GM21360 (cell line): Measurements from ENCODE around the gene DDX3X.
"Not testable (repeated sequence)": the region's sequence is repeated elsewhere in the genome, so short reads cannot be mapped to it uniquely, and the experiment has no call there.

Experiments
- ATAC-seq: cut with Tn5 transposase; IDR thresholded peaks from one replicate; pipeline ENCODE4 v1.9.1; 2021; ENCODE audit warnings: mild to moderate bottlenecking, moderate library complexity; ENCODE audit not compliant: unreplicated experiment

The DDX3X gene

DNA sequence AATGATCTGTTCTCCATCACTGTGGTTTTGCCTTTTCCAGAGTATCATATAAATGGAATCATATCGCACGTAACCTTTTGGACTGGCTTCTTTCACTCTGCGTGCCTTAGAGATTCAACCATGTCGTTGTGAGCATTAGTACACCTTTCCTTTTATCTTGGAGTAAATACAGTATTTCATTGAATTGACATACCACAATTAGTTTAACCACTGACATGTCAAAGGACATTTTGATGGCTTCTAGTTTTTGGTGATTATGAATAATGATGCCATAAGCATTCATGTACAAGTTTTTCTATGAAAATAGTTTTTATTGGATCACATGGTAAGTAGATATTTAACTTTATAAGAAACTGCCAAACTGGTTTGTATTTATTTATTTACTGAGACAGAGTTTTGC, 35.2 kb downstream of the DDX3X start:
- ATAC-seq, result no peak

DNA sequence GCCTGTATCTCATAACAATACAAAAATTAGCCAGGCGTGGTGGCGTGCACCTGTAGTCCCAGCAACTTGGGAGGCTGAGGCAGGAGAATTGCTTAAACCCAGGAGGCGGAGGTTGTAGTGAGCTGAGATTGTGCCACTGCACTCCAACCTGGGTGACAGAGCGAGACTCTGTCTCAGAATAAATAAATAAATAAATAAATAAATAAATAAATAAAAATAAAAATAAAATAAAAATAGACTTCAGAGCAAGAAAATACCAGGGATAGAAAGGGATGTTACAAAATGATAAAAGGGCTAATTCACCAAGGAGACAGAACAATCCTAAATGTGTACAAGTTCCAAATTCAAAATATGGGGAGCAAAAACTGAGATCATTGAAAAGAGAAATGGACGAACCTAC, 37.6 kb downstream of the DDX3X start:
- not testable (repeated sequence) for ATAC-seq

DNA sequence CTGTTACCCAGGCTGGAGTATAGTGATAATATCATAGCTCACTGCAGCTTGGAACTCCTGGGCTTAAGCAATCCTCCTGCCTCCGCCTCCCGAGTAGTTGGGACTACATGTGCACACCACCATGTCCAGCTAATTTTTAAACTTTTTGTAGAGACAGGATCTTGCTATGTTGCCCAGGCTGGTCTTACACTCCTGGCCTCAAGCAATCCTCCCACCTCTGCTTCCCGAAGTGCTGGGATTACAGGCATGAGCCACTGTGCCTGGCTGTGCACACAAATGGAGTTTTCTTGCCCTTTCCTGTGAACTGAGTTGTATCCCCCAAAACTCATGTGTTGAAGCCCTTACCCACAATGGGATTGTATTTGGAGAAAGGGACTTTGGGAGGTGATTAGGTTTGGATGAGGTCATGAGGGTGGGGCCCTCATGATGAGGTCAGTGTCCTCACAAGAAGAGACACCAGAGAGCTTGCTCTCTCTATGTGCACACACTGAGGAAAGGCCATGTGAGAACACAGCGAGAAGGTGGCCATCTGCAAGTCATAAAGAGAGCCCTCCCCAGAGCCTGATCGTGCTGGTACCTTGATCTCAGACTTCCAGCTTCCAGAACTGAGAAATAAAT, 40.1 kb downstream of the DDX3X start:
- ATAC-seq, result no peak

DNA sequence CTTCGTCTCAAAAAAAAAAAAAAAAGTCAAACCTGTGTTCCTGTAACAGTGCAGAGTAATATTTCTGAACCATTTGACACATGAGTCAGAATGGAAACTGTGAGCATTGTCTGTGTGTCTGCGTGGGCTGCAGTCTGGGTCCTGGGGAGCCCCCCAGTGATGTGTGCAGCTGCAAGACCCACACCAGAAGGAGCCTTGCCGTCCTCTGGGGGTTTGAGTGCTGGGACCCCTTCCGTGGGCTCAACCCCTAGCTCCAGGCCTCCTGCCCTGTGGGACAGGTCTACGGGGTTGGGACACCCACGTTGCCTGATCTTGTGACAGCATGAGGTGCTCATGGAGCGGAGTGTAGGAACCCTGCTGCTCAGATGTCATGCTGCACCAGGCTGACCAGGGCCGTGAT, 43.7 kb downstream of the DDX3X start:
- ATAC-seq, result peak; percentile 87

DNA sequence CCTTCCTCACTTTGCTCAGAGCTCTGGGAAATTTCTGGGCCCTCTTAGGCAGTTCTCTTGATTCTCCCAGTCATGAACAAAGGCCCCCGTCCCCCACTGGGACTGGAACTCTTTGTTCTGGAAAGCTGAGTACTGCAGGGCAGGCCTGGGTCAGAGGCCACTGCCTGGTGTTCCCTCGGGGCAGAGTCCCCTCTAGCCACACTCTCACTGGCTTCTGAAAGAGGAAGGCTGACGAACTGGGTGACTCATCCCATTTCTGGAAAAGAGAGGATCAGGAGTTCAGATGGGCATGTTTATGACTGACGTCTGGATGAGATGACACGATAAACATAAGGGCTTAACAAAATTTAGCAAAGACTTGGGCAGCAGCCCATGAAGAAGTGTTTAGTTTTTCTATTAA, 47.7 kb downstream of the DDX3X start:
- ATAC-seq, result no peak

DNA sequence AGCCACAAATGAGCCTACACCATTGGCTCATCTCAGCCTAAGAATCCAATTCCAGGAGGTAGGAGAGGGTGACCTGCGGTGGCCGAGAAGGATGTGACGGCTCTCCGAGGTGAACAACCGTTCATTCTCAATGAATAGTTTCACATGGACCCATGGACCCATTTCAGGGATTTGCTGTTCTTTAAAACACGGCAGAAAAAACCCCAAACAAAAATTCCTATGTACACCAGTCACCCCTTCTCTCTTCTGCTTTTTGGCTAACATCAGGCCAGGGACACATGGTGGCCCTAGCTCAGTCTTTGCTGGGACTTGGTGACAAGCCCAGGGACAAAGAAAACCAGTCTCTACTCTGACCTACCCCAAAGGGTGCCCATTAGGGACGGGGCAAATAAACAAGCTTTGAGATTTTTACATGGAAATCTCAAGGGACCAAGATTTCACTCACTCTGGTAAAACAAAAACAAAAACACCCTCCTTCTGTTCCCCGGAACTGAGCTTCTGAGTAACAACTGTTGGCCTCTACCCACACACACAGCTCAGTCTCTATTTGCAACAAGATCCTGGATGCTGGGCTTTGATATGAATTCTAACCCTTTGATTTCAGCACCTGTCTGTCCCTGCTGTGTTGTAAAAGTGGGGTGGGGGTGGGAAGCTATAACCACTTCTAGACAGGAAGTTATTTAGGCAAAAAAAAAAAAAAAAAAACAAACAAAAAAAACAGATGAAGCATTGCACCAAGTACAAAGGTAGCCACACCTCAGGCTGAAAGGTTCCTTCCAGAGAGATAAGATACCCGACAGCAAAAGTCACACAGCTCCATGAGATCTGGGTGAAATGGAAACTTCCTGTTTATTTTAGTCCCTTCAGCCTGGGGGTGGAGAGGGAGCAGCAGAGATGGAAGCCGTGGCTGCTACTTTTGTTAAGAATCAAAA, 49.0 kb downstream of the DDX3X start:
- ATAC-seq, result no peak

DNA sequence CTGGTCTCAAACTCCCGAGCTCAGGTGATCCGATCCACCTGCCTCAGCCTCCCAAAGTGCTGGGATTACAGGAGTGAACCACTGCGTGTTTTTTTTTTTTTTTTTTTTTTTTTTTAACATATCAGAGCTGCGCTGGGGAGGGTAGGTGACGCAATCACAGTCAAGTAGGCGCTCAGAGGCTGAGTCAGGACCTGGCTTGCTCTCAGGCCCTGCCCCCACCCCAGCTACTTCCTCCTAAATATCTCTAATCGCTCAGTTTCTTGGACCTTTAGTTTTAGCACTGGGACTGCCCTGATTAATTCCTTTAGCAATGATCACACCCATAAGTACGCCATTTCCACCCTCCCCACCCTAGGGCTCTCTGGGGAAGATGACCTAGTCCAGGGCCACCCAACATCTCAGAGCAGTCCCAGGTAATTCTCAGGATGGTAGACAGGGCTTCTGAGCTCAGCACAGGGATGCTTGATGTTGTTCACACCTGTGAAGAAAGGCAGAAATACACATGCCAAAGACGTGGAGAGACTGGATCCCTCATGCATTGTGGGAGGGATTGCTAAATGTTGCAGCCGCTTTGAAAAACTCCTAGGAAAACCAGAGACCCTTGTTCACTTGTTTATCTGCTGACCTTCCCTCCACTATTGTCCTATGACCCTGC, 50.2 kb downstream of the DDX3X start:
- ATAC-seq, result no peak

DNA sequence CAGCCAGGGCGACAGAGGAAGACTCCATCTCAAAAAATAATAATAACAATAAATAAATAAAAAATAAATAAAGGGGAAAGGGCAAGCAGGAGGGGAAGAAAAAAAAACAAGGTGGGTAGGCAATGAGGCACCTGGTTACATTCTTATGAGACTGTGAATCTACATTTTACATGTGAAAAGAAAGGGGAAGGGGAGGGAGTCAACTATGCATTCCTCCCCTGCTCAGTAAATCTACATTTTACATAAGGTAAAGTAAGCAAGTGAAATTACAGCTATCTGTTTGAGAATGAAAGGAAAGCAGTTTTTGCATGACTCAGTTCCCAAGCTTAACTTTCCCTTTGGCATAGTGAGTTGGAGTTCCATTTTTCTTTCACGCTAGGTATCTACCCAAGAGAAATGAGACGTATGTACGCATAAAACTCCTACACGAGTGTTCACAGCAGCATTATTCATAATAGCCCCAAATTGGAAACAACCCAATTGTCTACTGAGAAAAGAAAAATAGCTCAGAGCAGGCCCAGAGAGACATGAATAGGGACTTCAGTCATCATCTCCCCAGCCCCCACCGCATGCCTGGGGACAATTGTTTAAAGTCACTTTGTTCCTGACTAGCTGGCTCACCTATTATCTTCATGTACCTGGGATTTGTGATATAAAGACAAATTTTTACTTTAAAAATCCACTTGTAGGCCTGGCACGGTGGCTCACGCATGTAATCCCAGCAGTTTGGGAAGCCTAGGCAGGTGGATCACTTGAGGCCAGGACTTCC, 52.4 kb downstream of the DDX3X start:
- ATAC-seq, result no peak

DNA sequence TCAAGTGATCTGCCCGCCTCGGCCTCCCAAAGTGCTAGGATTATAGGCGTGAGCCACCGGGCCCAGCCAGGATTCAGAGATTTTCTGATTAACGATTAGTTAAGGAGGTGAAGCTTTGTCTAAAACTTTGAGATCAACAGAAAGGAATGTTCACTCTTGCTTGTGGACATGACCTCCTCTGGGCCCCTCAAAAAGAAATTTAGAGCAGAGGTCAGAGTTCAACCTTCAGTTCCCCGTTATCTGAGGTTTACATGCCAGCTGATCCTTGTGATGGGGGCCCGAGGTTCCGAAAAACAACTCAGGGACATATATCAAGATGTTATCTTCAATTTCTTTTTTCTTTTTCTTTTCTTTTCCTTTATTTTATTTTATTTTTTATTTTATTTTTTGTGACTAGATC, 54.6 kb downstream of the DDX3X start:
- no peak for ATAC-seq

DNA sequence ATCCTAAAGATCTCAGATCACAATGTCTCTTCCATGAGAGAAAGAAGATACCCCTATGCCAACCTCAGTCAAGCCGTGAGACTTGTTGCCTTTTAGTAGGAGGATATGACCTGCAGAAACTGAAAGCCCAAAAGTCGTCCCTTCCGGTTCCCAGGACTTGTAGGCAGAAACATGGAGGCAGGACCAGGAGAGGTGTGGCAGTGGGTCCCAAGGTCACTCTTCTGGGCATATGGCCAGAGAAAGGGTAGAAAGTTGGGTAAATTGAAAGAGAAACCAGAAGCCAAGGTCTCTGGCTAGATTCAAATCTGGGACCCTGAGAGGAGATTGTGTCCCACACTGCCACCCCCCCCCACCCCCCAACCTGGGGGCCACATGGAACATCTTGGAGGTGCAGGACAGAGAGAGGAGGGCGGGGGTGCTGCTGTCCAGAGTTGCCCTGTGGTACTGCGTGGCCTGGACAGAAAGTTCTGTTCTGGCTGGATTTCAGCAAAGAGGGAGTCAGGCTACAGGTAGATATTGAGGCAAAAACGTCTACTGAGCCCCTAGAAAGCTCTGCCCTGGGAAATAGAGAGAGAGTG, 55.4 kb downstream of the DDX3X start:
- no peak for ATAC-seq

DNA sequence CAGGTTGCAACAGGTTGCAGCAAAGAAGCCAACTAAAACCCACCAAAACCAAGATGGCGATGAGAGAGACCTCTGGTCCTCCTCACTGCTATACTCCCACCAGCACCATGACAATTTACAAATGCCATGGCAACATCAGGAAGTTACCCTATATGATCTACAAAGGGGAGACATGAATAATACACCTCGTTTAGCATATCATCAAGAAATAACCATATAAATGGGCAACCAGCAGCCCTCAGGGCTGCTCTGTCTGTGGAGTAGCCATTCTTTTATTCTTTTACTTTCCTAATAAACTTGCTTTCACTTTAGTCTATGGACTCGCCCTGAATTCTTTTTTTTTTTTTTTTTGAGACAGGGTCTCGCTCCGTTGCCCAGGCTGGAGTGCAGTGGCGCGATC, 56.6 kb downstream of the DDX3X start:
- not testable (repeated sequence) for ATAC-seq

DNA sequence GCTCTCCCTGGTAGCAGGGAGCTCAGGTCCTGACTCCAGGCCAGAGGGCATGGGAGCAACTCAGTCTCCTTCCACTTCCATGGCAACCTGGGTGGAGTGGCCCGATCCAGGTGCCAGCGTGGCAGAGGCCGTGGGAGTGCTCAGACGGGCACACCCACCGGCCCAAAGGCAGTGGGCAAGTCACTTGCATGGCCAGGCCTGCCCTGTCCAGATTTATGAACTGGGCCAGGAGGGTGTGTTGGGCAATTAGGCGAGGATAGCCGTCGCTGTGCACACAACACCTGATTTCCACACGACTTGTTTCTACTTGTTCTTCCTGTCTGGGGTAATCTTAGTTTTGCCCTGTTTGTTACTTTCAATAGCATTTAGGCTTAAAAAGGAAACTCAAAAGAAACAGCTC, 57.6 kb downstream of the DDX3X start:
- no peak for ATAC-seq

DNA sequence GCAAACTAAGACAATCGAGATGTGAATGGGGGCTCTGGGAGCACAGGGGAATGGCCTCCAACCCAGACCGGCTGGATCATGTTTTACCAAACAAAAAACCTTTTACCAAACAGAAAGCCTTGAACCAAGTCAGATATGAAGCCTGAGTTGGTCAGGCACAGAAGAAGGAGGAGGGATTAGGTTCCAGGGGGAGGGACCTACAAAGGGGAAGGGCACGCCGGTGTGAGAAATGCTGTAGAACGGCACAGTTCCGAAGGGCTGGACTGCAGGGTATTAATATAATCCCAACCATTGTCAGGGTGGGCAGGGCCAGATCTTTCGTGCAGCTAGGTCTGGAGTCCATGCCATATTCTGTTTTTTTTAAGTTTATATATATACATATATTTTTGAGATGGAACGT, 60.3 kb downstream of the DDX3X start:
- ATAC-seq, result no peak

DNA sequence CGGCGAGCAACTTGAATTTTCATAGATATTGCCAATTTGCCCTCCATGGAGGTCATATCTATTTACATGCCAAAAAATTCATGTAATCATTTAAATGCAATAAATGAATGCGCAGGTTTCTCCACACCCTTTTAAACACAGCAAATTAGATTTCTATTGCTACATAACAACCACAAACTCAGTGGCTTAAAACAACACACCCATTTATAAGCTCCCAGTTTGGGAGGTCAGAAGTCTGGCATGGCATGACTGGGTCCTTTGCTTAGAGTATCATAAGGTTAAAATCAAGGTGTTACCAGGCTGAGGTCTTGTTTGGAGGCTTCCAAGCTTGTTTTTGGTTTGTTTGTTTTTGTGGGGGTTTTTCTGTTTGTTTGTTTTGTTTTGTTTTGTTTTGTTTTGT, 63.3 kb downstream of the DDX3X start:
- no peak for ATAC-seq

DNA sequence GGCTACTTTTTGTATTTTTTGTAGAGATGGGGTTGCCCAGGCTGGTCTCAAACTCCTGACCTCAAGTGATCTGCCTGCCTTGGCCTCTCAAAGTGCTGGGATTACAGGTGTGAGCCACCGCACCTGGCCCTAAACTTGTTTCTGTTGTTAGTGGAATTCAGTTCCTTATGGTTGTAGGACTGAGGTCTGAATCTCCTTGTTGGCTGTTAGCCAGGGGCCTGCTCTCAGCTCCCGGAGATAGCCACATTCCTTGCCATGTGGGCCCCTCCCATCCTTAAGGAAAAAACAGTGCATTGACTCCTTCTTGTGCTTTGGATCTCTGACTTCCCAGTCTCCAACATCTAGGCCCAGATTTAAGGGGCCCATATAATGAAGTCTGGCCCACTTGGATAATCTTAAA, 63.8 kb downstream of the DDX3X start:
- ATAC-seq, result no peak

DNA sequence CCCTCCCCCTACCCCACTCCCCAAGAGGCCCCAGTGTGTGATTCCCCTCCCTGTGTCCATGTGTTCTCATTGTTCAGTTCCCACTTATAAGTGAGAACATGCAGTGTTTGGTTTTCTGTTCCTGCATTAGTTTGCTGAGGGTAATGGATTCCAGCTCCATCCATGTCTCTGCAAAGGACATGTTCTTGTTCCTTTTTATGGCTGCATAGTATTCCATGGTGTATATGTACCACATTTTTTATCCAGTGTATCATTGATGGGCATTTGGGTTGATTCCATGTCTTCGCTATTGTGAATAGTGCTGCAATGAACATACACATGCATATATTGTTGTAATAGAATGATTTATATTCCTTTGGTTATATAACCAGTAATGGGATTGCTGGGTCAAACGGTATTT, 68.6 kb downstream of the DDX3X start:
- ATAC-seq, result not testable (repeated sequence)

DNA sequence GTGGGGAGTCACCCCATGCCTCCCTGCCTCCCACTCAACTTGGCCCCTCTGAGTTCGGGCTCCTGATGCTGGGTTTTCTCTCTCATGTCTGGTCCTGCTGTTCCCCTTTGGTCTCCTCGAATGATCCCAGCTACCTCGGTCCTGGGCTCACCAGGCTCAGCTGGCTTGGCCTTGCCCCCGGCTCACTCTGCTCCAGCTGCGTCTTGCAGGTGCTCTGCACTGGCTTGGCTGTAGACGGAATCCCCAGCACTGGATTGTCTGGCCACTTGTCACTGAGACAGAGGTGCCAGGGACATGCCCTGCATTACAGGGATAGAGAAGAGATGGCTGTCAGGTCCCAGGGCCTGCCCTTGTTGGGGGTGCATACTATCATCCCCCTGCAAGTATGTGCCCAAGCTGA, 71.6 kb downstream of the DDX3X start:
- ATAC-seq, result no peak

DNA sequence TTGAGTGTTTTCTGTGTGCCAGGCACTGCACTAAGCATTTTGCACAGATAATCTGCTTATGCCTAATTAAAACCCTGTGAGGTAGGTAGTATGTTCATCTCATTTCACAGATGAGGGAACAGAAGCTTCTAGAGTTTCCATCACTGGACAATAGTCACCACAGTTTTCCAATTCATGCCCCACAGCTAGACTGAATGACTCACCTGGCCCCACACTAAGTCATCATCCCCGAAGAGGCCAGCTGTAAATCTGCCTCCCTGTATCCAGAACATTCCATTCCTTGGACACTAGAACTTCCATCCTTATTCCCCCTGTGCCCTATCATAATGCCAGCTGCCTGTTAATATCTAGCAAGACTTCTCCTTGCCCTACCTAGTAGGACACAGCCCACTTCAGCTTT, 72.2 kb downstream of the DDX3X start:
- no peak for ATAC-seq

DNA sequence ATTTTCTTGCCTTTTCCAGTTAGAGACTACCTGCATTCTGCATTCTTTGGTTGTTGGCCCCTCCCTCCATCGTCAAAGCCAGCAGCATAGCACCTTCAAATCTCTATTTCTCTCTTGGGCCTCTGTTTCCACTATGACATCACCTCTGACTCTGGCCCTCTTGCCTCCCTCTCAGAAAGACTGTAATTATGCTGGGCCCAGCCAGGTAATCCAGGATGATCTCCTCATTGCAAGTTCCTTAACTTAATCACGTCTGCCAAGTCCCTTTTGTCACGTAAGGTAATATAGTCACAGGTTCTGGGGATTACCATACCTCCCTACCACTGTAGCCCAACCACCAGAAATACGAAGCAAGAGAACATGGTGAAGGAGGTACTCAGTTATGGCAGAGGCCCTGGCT, 73.9 kb downstream of the DDX3X start:
- ATAC-seq, result no peak

DNA sequence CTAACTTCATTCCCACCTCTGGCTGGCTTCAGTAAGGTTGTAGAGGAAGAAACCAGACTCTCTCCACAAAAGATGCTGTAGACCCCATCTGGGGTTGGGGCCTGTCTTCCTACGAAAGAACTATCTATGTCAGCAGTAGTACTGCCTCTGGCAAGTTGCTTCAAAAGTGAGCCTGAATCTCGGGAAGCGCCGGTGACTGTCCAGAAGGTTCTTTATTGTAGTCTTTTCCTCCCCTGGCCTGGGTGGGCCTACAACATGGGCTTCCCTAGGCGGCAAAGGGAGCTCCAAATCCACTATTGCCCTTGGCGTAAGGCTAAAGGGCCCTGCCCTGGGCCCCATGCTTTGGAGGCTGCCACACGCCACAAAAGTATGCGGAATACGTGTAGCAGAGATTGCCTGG, 74.6 kb downstream of the DDX3X start:
- ATAC-seq, result no peak

DNA sequence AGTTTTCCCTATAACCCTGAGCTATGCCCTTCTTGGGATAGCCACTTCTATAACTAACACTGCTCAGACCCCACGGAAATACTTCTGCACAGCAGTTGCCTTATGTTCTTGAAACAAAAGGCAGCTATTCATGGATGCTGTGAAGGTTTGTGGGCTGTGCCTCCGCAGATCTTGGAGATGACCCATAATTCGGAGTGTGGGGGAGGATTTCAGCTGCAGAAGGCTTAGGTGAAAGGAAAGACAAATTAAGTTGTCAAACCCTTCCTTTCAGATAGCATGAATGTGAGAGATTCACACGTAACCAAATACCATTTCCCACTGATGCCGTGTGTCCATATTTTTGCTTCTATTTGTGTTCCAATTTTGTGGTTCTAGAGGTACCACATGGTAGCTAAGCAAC, 75.0 kb downstream of the DDX3X start:
- ATAC-seq, result no peak
